Activated CD8-positive, alpha-beta memory T cell treated with anti-CD3 and anti-CD28 coated beads, Interleukin-2, amount 50 U/mL, for 4 hours (primary cell): Measurements from ENCODE around the gene DENND1A.
"Not testable (repeated sequence)": the region's sequence is repeated elsewhere in the genome, so short reads cannot be mapped to it uniquely, and the experiment has no call there.

Experiments used
- DNase-seq: peaks from one replicate; pipeline ENCODE4 v3.0.0-alpha.2; 2020

DENND1A gene

GRCh38 chr9:123861756-123862120, 68.2 kb downstream of the DENND1A start:
- no peak for DNase-seq

GRCh38 chr9:123861086-123861755, 68.7 kb downstream of the DENND1A start:
- no peak for DNase-seq

GRCh38 chr9:123860603-123861002, 69.3 kb downstream of the DENND1A start:
- DNase-seq, result no peak

GRCh38 chr9:123852403-123852802, 77.5 kb downstream of the DENND1A start:
- no peak for DNase-seq

- DNase-seq, result no peak
These were observed 78.1 kb downstream of the DENND1A start for GRCh38 chr9:123851851-123852250.

GRCh38 chr9:123848447-123849085, 81.4 kb downstream of the DENND1A start:
- DNase-seq, result no peak

GRCh38 chr9:123846966-123847365, 83.0 kb downstream of the DENND1A start:
- DNase-seq, result no peak

- no peak for DNase-seq
These were observed 86.2 kb downstream of the DENND1A start for GRCh38 chr9:123843703-123844102.

- no peak for DNase-seq
These were observed 94.1 kb downstream of the DENND1A start for GRCh38 chr9:123835821-123836220.

GRCh38 chr9:123834889-123835562, 94.9 kb downstream of the DENND1A start:
- no peak for DNase-seq

GRCh38 chr9:123834218-123834888, 95.6 kb downstream of the DENND1A start:
- no peak for DNase-seq

- no peak for DNase-seq
These were observed 96.9 kb downstream of the DENND1A start for GRCh38 chr9:123832858-123833650.

- no peak for DNase-seq
These were observed 97.8 kb downstream of the DENND1A start for GRCh38 chr9:123832176-123832575.

GRCh38 chr9:123828449-123828848, 101.5 kb downstream of the DENND1A start:
- no peak for DNase-seq

GRCh38 chr9:123825342-123826060, 104.4 kb downstream of the DENND1A start:
- DNase-seq, result no peak

- DNase-seq, result no peak
These were observed 106.6 kb downstream of the DENND1A start for GRCh38 chr9:123823194-123823947.

GRCh38 chr9:123821619-123822018, 108.3 kb downstream of the DENND1A start:
- no peak for DNase-seq

GRCh38 chr9:123820139-123820538, 109.8 kb downstream of the DENND1A start:
- DNase-seq, result no peak

GRCh38 chr9:123816817-123817472, 113.0 kb downstream of the DENND1A start:
- no peak for DNase-seq

GRCh38 chr9:123815856-123816255, 114.1 kb downstream of the DENND1A start:
- DNase-seq, result not testable (repeated sequence)

- DNase-seq, result no peak
These were observed 115.4 kb downstream of the DENND1A start for GRCh38 chr9:123814496-123814895.
